Mammary epithelial cell (primary cell): ENCODE data around the gene MTMR2.

Experiments used
- EZH2 ChIP-seq: IDR thresholded peaks from 2 replicates; pipeline ENCODE4 v1.6.1; 2012; ENCODE audit warnings: low read length, inconsistent platforms, borderline replicate concordance
- TF ChIP-seq, protein P1 (sequence below), 2 donors: IDR thresholded peaks in 1 of 2; conservative IDR thresholded peaks in 1 of 2; 2 replicates each; pipeline ENCODE4 v1.5.1; 2011 to 2012; ENCODE audit warnings: inconsistent platforms in 2 of 2, low read length in 2 of 2, mild to moderate bottlenecking in 2 of 2, control low read depth in 1 of 2, low read depth in 1 of 2; ENCODE audit not compliant: insufficient read depth in 1 of 2; ENCODE audit errors: extremely low read depth in 1 of 2

DNA sequence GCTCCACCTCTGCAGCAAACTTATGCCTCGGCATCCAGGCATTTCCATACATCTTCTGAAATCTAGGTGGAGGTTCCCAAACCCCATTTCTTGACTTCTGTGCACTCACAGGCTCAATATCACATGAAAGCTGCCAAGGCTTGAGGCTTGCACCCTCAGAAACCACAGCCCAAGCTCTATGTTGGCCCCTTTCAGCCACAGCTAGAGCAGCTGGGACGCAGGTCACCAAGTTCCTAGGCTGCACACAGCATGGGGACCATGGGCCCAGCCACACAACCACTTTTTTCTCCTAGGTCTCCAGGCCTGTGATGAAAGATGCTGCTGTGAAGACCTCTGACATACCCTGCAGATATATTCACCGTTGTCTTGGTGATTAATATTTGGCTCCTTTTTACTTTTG is 24.7 kb upstream of the MTMR2 start:
- TF ChIP-seq, protein P1, sequence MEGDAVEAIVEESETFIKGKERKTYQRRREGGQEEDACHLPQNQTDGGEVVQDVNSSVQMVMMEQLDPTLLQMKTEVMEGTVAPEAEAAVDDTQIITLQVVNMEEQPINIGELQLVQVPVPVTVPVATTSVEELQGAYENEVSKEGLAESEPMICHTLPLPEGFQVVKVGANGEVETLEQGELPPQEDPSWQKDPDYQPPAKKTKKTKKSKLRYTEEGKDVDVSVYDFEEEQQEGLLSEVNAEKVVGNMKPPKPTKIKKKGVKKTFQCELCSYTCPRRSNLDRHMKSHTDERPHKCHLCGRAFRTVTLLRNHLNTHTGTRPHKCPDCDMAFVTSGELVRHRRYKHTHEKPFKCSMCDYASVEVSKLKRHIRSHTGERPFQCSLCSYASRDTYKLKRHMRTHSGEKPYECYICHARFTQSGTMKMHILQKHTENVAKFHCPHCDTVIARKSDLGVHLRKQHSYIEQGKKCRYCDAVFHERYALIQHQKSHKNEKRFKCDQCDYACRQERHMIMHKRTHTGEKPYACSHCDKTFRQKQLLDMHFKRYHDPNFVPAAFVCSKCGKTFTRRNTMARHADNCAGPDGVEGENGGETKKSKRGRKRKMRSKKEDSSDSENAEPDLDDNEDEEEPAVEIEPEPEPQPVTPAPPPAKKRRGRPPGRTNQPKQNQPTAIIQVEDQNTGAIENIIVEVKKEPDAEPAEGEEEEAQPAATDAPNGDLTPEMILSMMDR (conservative IDR thresholded peaks at IDR 0.05 in 1 of 2, IDR thresholded peaks at IDR 0.05 in 1 of 2; ENCODE audit: extremely low read depth in 1 of 2, insufficient read depth in 1 of 2, low read depth in 1 of 2, low read length in 2 of 2) = no peak
- TF ChIP-seq EZH2 = no peak
